Duodenal mucosa (tissue), 2 donors: Measurements from ENCODE around the gene TBX18.

Experiments used
- H3K27ac ChIP-seq: one replicate; pipeline ENCODE4 v1.7.0; 2013; ENCODE audit warnings: low read depth, low read length
- H3K27me3 ChIP-seq, 2 donors: one replicate each; pipeline ENCODE4 v1.7.0; 2013; ENCODE audit warnings: low read length in 2 of 2, control low read depth in 1 of 2; ENCODE audit not compliant: insufficient read depth in 2 of 2, control insufficient read depth in 1 of 2
- H3K36me3 ChIP-seq, 2 donors: one replicate each; pipeline ENCODE4 v1.7.0; 2013; ENCODE audit warnings: low read length in 2 of 2, control low read depth in 1 of 2; ENCODE audit not compliant: insufficient read depth in 2 of 2, control insufficient read depth in 1 of 2
- H3K4me1 ChIP-seq, 2 donors: one replicate each; pipeline ENCODE4 v1.7.0; 2013; ENCODE audit warnings: low read length in 2 of 2, control low read depth in 1 of 2; ENCODE audit not compliant: insufficient read depth in 2 of 2, control insufficient read depth in 1 of 2
- H3K4me3 ChIP-seq, 2 donors: one replicate each; pipeline ENCODE4 v1.7.0; 2013; ENCODE audit warnings: low read length in 2 of 2, low read depth in 1 of 2
- H3K9ac ChIP-seq, 2 donors: one replicate each; pipeline ENCODE4 v1.7.0; 2013; ENCODE audit warnings: low read length in 2 of 2, low read depth in 1 of 2
- H3K9me3 ChIP-seq, 2 donors: one replicate each; pipeline ENCODE4 v1.7.0; 2013; ENCODE audit warnings: low read length in 2 of 2, control low read depth in 1 of 2; ENCODE audit not compliant: control insufficient read depth in 1 of 2

Gene TBX18

GRCh38 chr6:84731401-84731800, 33.0 kb downstream of the TBX18 start:
- Histone ChIP-seq H3K27me3 (no peaks in the 10 kb centered on the region), H3K4me3 (no peak overlapping the region), H3K9me3 (no peaks in the 10 kb centered on the region), H3K9ac (no peak overlapping the region), H3K27ac (no peak overlapping the region), H3K4me1 (no peaks in the 10 kb centered on the region), H3K36me3 (no peaks in the 10 kb centered on the region)

DNA sequence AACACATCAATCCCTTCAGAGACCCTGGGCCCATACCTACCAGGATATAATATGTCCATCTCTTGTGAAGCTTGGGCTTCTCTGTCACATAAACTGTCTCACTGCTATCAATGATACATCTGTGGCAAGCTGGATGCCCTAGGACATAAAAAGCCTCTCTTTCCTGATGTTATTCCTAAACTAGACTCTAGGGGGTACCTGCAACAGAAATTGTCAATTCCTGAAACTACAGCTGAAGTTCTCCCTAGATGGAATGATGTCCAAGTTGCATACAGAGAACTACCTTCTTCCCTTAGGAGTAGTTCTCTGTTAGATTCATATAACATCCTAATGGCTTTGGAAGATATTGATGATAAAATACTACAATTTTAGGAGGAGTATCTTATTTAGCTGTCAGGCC, 35.8 kb downstream of the TBX18 start:
- Histone ChIP-seq H3K4me1 (no peaks in the 10 kb centered on the region), H3K9me3 (no peaks in the 10 kb centered on the region), H3K27ac (no peak overlapping the region), H3K4me3 (no peak overlapping the region), H3K36me3 (no peaks in the 10 kb centered on the region), H3K9ac (no peak overlapping the region), H3K27me3 (no peaks in the 10 kb centered on the region)

- Histone ChIP-seq H3K27me3 (no peaks in the 10 kb centered on the region), H3K9me3 (no peaks in the 10 kb centered on the region), H3K36me3 (no peaks in the 10 kb centered on the region), H3K4me3 (no peak overlapping the region), H3K27ac (no peak overlapping the region), H3K4me1 (no peaks in the 10 kb centered on the region), H3K9ac (no peak overlapping the region)
Observed at GRCh38 chr6:84719152-84719551, 45.2 kb downstream of the TBX18 start.

GRCh38 chr6:84718038-84718955, 46.1 kb downstream of the TBX18 start:
- Histone ChIP-seq H3K4me3 (no peak overlapping the region), H3K9ac (no peak overlapping the region), H3K36me3 (no peaks in the 10 kb centered on the region), H3K9me3 (no peaks in the 10 kb centered on the region), H3K27me3 (no peaks in the 10 kb centered on the region), H3K4me1 (no peaks in the 10 kb centered on the region), H3K27ac (no peak overlapping the region)

DNA sequence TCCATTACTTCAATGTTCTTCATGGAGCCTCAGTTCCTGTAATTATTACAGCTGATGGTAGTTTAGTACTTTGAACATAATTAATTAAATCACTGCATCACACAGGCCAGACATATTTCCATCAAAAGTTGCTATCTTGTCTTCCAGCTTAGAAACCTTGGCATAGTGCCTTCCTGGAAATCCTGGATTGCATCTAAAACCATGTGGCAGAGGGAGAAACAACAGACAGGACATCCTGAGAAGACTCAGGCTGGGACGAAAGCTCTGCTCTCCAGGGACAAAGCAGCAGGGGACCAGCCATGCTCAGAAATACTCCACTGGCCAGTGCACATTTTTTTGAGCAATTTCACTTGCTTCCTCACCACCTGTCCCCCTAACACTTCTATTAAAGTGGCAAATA, 55.3 kb downstream of the TBX18 start:
- Histone ChIP-seq H3K4me3 (no peak overlapping the region), H3K27me3 (no peaks in the 10 kb centered on the region), H3K27ac (no peak overlapping the region), H3K9me3 (no peaks in the 10 kb centered on the region), H3K36me3 (no peaks in the 10 kb centered on the region), H3K9ac (no peak overlapping the region), H3K4me1 (no peaks in the 10 kb centered on the region)

GRCh38 chr6:84707171-84707570, 57.2 kb downstream of the TBX18 start:
- no peaks in the 10 kb centered on the region for H3K36me3 ChIP-seq
- H3K9me3 ChIP-seq: no peaks in the 10 kb centered on the region
- no peak overlapping the region for H3K4me3 ChIP-seq
- no peaks in the 10 kb centered on the region for H3K4me1 ChIP-seq
- no peaks in the 10 kb centered on the region for H3K27me3 ChIP-seq
- H3K9ac ChIP-seq: no peak overlapping the region
- H3K27ac ChIP-seq: no peak overlapping the region

- Histone ChIP-seq H3K9me3 (no peaks in the 10 kb centered on the region), H3K27ac (no peak overlapping the region), H3K9ac (no peak overlapping the region), H3K36me3 (no peaks in the 10 kb centered on the region), H3K4me1 (no peaks in the 10 kb centered on the region), H3K4me3 (no peak overlapping the region), H3K27me3 (no peaks in the 10 kb centered on the region)
Observed at GRCh38 chr6:84696166-84696565, 68.2 kb downstream of the TBX18 start.

DNA sequence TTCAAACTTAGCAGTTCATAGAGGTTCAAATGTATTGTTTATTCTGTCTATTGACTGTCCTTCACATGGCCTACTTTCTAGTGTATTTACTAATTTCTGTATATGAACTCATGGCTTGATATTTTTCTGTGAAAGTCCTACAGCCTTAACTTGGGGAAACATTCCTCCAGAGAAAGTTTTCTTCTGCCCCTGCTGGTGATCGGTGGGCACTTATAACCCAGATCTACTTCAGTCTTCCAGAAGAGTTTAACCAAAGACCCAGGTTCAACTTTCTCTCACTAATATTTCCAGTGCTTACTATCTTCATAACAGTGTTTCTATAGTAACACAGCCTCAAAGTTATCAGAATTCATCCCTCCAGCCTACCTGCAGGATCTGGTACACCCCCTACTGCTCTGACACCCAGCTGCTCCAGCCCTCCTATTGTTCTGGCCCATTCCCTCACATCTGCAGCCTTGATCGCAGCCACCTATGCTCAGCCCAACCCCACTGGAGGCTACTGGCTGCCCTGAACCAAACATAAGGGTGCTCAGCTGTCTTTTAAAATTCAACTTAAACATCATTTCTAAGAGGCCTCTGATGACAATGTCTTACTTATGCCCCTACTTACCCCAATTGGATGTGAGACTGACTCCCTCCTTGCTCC, 72.3 kb downstream of the TBX18 start:
- no peak overlapping the region for H3K9ac ChIP-seq
- no peaks in the 10 kb centered on the region for H3K9me3 ChIP-seq
- no peak overlapping the region for H3K4me3 ChIP-seq
- H3K36me3 ChIP-seq: no peaks in the 10 kb centered on the region
- H3K27ac ChIP-seq: no peak overlapping the region
- no peaks in the 10 kb centered on the region for H3K27me3 ChIP-seq
- H3K4me1 ChIP-seq: no peaks in the 10 kb centered on the region

DNA sequence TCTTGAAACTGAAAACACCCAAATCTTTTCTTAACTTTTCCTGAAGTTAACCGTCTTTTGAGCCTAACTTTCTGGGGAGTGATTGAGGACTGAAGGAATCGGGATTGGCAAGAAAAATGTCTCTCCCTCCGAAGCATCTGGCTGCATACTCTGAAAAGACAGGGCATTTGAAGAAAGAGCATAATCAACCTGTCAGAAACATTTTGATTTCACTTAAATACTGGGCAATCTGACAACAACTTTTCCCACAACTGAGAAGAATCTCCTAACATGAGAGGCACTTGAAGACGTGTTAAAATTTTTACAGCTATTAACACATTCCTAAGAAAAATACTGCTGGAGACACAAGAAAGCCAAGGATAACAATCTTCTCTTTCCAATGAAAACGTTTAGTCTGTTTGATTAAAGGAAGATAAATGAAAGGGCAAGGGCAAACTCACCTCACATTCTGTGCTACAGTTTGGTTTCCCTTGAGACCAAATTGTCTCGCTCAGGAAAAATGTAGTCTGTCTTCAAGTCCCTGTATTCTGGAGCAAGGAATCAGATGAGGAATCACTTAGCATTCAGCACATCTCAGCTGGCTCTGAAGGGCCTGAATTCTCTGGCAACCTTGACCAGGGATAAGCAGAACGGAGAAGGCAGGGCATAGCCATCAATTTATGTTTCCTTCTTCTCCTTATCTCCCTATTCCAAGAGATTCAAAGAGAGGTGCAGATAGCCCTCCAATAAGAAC, 76.1 kb downstream of the TBX18 start:
- H3K27ac ChIP-seq: no peak overlapping the region
- H3K27me3 ChIP-seq: no peaks in the 10 kb centered on the region
- no peaks in the 10 kb centered on the region for H3K36me3 ChIP-seq
- no peaks in the 10 kb centered on the region for H3K9me3 ChIP-seq
- no peak overlapping the region for H3K4me3 ChIP-seq
- no peak overlapping the region for H3K9ac ChIP-seq
- no peaks in the 10 kb centered on the region for H3K4me1 ChIP-seq

- H3K36me3 ChIP-seq: no peaks in the 10 kb centered on the region
- no peak overlapping the region for H3K27ac ChIP-seq
- no peaks in the 10 kb centered on the region for H3K4me1 ChIP-seq
- H3K9me3 ChIP-seq: no peaks in the 10 kb centered on the region
- H3K4me3 ChIP-seq: no peak overlapping the region
- H3K9ac ChIP-seq: no peak overlapping the region
- no peaks in the 10 kb centered on the region for H3K27me3 ChIP-seq
Observed at GRCh38 chr6:84687431-84687830, 77.0 kb downstream of the TBX18 start.
